GM18499 (cell line): Measurements from ENCODE around the gene DOCK2.
"Not testable (repeated sequence)": the region's sequence is repeated elsewhere in the genome, so short reads cannot be mapped to it uniquely, and the experiment has no call there.

Experiments
- ATAC-seq: cut with Tn5 transposase; IDR thresholded peaks from one replicate; pipeline ENCODE4 v1.9.1; 2021; ENCODE audit warnings: moderate number of reproducible peaks; ENCODE audit not compliant: insufficient read depth, unreplicated experiment

DOCK2 gene

DNA sequence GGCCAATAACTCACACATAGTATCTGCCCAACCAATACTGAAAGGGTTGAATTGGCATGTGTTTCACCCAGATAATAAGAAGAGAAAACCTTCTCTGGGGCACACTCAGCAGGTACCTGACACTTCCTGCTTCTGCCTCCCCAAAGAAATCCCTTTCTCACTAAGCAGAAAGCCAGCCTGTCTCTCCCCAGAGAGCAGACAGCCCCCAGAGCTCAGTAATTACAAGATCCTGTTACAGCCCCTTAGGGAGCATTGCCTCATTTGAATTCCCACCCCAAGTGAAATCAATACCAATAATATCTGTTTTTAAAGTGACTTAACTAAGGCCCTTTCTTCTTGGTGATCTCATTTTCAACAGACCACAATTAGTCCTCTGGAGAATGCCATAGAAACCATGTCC is 430.1 kb downstream of the DOCK2 start:
- ATAC-seq, result no peak

DNA sequence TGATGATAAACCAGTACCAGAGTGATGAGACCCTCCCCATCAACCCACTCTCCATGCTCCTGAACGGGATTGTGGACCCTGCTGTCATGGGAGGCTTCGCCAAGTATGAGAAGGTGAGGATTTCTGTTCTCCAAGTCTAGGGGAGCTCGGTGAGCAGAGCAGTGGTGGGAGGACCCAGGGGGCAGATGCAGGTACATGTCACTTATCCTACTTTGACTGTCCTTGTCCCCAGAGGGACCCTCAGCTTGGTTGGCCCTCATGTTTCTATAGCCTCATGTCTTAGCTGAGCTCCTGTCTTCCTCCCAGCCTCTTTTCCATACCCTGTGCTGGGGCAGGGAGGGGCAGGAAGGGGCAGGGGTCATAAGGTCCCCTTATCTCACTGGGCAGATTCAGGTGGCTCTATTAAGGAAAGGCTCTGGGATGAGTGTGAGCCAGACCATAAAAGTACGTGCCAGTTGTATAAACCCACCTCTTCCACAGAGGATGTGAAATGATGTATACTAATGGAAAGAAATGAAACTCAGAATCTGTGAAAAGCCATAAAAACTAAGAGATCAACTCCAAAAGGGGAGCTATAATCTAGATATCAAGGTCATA is 430.6 kb downstream of the DOCK2 start:
- ATAC-seq, result no peak

DNA sequence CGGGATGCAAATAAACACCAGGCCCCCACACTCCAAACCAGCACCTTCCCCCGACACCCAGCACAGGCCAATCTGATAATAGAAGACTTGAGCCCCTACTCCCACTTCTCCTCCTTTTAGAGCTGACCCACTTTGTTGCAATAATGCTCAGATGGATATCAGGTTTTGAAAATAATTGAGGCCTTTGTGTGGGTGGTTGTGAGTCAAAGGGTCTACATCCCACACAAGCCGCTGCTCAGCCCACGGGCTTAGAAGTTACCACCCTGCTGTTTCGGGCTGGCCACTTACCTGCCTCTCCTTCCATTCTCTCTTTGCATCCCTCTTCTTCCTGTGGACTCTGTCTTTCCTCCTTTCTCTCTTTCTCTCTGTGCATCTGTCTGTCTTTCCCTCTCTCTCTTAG is 432.4 kb downstream of the DOCK2 start:
- ATAC-seq, result no peak

DNA sequence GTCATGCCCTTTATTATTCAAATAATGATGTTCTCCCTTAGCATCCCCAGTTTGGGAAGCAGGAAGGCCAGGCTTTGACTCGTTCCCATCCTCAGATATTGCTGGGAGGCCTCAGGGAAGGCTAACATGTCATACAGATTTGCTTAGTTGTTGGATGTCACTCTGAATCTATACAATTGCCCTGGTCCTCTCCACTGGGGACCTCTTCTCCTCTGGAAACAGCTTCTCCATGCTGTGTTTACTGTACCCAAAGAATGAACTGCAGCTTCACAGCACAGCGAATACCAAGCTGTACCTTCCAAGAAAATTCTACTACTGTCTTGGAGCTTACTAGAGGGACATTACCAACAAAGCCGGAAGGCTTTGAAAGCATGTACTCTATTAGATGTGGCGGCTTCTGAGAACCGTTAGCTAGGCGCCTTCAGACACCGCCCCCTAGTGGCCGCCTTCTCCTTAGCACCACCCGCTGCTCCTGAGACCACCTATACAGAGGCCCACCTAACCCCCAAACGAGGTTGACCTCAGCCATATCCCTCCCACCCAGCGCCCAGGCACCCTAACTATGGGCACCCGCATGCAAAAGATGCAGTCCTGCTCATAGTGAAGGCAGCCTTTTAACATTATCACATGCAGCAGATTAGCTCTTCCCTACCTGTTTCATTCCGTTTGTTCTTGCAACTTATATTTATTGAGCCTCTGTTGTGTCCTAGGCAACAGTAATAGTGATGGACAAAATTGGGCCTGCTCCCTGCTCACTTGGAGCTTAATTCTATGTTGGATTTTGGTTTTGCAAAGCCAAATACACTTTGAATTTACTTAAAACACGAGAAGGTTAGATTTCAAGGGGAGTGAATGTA is 433.7 kb downstream of the DOCK2 start:
- no peak for ATAC-seq

DNA sequence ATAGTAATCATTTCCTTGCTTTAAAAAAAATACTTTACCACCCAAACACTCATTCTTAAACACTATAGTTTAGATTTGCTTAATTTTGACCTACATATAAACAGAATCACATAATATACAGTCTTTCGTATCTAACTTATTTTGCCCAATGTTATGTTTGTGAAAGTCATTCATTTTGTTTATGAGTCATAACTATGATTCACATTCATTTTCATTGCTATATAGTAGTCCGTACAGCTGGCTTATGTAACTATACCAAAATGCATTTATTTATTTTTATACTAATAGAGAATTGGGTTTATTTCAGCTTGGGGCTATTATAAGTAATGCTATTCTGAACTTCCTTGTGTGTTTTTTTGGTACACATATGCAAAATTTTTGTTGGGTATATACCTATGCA is 434.7 kb downstream of the DOCK2 start:
- no peak for ATAC-seq

DNA sequence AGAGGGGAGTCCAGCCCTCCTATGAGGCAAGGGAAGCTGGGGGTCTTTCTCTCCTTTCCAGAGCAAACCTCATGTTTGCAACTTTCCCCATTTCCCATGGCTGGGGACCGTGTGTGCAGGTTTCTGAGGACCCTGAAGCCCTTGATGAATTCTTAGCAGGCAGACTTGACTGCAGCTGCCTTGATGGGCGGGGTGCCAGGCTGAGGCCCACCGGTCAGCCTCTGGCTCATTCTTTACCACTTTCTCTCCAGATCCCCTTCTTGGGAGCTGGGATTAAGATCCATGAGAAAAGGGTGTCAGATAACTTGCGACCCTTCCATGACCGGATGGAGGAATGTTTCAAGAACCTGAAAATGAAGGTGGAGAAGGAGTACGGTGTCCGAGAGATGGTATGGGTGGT is 438.6 kb downstream of the DOCK2 start:
- no peak for ATAC-seq

DNA sequence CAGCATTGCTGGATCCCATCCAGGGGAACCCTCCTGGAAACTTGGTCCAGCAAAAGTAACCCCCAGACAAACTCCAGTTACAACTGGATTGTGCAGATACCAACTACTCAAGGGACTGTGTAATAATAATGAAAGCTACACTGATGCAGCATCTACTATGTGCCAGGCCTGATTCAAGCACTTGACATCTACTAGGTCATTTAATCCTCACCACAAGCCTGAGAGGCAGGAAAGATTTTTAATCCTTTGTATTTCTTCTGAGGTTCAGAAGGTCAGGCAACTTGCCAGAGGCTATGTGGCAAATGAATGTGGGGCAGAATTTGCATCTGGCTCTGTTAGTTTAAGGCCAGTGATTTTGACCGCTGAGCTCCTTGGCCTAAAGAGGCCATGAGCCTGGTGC is 439.1 kb downstream of the DOCK2 start:
- no peak for ATAC-seq

DNA sequence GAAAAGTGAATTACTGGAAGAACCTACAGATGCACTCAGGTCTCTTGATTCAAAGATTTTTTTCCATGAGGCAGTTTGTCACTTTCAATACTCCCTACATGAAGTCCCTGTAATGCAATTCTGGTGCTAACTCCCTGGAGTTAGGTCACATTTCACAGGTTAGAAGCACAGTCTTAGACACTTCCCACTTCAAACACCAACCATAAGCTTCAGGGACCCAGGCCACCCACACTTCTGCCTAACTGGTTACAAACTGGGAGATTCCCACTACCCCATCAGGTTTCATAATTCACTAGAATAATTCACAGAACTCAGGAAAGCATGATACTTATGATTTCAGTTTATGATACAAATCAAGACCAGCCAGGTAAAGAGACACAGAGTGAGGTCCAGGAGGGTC is 439.7 kb downstream of the DOCK2 start:
- ATAC-seq, result no peak

DNA sequence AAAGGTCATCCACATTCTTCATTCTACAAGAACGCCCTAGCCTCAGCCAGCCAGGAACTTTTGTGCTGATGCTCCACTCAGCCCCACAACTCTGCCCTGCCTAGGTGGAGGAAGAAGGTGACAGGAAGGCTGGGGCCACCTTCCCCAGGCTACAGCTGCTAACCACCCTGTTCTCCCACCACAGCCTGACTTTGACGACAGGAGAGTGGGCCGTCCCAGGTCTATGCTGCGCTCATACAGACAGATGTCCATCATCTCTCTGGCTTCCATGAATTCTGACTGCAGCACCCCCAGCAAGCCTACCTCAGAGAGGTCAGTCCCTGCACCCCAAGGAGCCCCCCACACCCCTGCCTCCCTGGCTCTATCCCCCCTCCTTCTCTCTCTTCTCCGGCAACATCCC is 440.5 kb downstream of the DOCK2 start:
- ATAC-seq, result no peak

DNA sequence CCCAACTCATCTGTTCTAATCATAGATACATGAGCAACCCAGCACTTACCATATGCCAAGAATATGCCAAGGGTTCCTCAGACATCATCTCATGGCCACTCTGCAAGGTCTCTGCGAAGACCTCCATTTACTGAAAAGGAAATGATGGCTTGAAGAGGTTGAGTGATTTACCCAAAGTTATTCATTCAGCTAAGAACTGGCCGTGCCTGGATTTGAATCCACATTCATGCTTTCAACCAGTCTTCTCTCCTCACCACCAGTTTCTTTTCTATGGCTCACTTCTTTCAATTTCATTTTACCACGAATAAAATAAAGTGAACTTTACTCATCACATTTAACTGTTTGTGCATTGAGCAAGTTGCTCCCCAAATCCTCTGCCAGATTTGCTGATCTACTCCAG is 441.4 kb downstream of the DOCK2 start:
- ATAC-seq, result no peak

DNA sequence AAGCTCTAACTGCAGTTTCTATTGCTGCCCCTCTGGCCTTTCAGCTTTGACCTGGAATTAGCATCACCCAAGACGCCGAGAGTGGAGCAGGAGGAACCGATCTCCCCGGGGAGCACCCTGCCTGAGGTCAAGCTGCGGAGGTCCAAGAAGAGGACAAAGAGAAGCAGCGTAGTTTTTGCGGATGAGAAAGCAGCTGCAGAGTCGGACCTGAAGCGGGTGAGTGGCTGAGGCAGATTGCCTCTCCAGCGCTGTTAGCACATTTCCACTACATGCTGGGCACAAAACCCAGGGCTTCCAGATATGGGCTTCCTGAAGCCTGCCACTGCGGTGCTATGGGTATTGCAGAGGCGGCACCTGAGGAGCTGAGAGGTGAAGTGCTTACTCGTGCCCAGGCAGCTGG is 441.9 kb downstream of the DOCK2 start:
- ATAC-seq, result no peak

DNA sequence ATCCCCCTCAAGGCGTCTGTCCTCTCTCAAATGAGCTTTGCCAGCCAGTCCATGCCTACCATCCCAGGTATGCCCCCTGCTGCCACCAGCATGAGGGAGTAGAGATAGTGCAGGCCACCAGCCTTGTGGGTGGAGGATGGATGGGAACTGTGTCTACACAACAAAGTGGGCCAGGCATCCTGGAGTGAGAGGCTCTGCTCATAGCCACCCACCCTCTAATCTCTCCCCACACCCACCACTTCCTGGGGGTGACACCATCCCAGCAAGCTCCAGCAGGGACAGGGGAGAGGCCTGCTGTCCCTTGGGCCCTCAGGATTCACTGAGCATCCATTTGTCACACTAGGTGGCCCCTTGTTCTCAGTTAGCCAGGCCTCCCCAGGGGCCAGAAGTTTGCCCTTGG is 443.1 kb downstream of the DOCK2 start:
- ATAC-seq, result no peak

DNA sequence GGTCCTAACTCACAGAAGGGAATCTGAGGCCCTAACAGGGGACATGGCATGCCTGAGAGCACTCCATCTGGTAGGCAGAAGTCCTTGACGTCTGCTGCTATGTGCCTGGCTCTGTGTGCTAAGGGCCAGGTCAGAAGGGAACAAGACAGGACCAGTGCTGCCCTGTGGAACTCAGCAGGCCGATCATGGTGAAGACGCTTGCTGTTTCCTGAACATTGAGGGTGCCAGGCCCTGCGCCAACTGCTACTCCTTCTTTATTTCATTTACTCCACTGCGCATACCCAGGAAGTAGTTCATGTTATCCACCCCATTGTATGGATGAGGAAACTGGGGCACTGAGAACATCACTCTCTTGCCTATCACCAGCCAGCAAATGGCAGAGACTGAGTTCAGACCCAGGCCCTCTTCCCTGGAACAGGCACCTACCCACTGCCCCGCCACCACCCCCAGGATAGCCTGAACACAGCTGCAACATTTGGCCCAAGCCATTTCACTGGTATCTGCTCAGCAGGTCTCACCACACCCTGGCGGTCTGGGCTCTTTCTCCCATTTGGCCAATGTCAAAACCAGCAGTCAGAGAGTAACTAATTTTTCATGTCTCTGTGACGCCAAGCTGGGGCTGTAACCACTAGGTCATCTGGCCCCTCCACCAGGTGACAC is 443.8 kb downstream of the DOCK2 start:
- no peak for ATAC-seq

DNA sequence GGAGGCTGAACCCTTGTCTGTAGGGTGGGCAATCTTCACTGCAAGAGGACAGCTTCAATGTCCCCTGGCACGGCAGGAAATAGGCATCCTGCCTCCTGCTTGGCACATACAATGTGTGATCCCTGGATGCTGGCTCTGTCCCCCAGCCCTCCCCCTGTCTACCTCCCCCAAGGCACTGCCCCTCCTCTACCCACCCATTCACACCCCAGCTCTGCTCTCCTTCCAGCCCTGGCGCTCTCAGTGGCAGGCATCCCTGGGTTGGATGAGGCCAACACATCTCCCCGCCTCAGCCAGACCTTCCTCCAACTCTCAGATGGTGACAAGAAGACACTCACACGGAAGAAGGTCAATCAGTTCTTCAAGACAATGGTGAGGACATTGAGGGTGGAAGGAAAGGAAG is 444.5 kb downstream of the DOCK2 start:
- no peak for ATAC-seq

DNA sequence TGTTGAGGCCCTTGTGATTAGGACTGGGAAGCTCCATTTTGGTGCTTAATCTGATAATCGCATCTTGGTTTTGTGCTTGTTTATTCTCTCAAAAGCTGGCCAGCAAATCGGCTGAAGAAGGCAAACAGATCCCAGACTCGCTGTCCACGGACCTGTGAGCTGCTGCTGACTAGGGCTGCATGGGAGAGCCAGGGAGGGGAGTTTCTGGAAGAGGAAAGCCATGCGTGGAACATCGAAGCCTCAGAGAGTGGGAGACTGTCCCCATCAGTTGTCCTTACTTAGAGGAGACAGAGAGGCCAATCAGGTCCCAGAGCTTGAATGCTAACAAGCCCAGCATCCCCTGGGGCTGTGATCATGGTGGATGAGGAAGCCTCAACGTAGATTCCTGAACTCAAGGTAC is 445.6 kb downstream of the DOCK2 start:
- ATAC-seq, result no peak

DNA sequence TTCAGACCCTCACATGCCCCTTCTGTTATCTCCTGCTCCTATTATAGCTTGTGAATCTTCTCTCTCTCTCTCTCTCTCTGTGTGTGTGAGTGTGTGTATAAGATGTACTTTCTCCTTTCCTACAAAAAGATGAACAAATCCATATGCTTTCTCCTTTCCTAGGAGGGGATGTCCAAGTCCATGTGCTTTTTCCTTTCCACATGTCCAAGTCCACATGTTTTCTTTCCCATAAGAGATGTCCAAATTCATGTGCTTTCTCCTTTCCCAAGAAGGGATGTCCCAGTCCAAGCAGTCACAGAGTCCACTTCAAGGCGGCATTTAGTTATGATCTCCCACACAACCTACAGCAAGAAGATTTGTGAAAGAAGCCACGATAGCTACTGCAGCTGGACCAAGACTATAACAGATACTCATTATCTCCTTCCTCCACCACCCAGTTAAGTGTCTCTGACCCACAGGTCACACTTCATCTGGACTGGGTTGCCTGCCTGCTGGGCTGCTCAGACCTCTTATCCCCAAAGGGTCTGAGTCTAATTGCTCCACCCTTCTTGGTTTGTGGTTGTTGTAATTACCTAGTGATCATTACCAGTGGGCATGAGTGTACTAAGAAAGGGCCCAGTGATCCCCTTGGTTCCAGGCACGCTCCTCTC is 450.2 kb downstream of the DOCK2 start:
- no peak for ATAC-seq

DNA sequence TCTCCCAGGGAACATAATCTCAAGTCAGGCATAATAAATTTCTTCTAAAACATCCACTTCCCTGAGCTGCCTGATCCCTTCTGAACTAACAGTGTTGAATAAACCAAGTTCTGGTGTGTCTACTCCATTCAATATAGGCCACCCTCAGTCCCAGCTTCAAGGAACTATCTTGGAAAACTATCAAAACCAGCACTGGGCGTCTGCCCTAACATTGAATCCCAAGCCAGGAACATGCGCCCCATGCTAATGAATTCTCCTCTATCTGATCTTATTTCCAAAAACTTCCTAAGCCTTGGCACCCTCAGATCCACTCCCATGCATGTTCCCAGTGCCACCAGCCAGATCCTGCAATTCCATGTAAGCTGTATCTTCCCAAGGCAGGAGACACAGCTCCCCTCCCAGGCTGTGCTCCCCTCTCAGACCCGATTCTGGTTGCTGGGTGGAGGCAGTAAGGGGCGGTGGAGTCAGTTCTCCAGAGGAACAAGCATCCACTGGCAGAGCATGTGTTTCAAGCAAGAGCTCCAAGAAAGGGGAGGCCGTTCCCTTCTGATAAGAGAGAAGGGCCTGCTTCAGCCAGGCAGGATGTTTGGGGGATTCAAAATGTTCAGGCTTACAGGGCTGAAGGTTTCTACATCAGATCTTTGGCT is 455.5 kb downstream of the DOCK2 start:
- no peak for ATAC-seq

DNA sequence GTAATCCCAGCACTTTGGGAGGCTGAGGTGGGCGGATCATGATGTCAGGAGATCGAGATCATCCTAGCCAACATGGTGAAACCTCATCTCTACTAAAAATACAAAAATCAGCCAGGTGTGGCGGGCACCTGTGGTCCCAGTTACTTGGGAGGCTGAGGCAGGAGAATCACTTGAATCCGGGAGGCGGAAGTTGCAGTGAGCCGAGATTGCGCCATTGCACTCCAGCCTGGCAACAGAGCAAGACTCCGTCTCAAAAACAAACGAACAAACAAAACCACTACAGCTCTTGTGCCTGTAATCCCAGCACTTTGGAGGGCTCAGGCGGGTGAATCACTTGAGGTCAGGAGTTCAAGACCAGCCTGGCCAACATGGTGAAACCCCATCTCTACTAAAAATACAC is 457.3 kb downstream of the DOCK2 start:
- not testable (repeated sequence) for ATAC-seq

DNA sequence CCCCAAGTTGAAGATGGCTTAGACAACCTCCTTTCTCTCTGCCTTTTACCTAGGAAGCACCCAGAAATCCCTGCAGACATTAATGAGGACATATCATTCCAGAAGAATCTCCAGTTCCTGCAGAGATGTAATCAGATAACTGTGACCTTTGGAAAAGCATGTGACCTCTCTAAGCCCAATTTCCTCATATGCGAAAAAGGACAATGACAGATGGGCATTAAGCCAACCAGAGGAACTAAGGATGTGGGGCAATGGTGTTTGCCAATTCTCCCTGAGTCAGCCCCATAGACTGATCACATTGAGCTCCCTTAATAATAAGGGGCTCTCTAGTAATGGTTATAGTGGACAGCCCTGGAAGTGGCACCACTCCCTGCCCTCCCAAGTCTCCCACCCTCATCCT is 458.6 kb downstream of the DOCK2 start:
- no peak for ATAC-seq

DNA sequence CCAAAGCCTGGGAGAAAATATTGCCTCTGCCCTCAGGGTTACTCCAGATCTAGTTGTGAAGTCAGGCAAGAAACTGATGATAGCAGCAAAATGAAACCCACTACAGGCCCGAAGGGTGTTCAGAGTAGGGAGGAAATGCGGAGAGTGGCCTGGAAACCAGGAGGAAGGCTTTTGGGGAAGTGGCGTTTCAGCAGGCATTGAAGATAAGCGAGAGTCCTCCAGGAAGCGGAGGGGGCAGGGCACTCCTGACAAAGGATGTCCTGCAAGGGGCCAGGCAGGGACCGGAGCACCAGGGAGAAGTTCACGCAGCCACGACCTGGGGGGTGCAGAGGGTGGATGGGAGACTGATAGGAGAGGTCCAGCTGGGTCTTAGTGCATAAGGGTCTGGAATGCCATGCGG is 460.9 kb downstream of the DOCK2 start:
- ATAC-seq, result no peak
